ENCODE data around the gene TAF3. TPM values are rescaled to one million over a fixed set of nuclear protein-coding genes. Genes with fewer than 3 reads are reported as not detected.

TAF3 gene
- total and polyA plus RNA-seq, 12 donors: 3.6 to 14.9 (median 11.0) TPM

DNA sequence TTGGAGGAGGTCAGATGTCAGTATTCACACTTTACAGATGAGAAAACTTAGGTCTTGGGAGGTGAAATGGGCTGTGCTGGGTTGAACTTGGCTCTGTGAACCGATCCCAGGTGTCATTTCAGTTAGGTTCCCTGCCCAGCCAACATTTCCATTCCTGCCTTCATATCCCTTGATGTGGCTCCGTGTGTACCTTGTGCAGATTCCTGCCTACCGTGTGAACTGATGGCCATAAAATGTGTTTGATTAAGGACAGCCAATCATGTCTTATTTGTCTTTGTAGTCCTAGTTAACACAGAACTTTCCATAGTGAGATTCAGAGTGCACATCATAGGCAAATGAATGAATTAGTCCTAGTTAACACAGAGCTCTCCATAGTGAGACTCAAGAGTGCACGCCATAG is 135.1 kb downstream of the TAF3 start:
- Histone ChIP-seq H3K4me1 (peaks cover 0 to 14% (median 9%) of the 10 kb centered on the region in 9 donors), H3K27ac (no peak overlapping the region), H3K36me3 (no peaks in the 10 kb centered on the region), H3K4me3 (no peak overlapping the region), H3K27me3 (no peaks in the 10 kb centered on the region), H3K9me3 (peaks cover 0 to 11% (median 0%) of the 10 kb centered on the region in 11 donors)
- ATAC-seq (no peak), DNase-seq (no peak)
- WGBS, 2 donors: 94 to 95% methylated on average over 4 of the region's 4 CpGs
- TF ChIP-seq, protein P1, sequence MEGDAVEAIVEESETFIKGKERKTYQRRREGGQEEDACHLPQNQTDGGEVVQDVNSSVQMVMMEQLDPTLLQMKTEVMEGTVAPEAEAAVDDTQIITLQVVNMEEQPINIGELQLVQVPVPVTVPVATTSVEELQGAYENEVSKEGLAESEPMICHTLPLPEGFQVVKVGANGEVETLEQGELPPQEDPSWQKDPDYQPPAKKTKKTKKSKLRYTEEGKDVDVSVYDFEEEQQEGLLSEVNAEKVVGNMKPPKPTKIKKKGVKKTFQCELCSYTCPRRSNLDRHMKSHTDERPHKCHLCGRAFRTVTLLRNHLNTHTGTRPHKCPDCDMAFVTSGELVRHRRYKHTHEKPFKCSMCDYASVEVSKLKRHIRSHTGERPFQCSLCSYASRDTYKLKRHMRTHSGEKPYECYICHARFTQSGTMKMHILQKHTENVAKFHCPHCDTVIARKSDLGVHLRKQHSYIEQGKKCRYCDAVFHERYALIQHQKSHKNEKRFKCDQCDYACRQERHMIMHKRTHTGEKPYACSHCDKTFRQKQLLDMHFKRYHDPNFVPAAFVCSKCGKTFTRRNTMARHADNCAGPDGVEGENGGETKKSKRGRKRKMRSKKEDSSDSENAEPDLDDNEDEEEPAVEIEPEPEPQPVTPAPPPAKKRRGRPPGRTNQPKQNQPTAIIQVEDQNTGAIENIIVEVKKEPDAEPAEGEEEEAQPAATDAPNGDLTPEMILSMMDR (IDR thresholded peaks at IDR 0.05): no peak
- intact Hi-C loops (cut with DNase I): no loop called here

DNA sequence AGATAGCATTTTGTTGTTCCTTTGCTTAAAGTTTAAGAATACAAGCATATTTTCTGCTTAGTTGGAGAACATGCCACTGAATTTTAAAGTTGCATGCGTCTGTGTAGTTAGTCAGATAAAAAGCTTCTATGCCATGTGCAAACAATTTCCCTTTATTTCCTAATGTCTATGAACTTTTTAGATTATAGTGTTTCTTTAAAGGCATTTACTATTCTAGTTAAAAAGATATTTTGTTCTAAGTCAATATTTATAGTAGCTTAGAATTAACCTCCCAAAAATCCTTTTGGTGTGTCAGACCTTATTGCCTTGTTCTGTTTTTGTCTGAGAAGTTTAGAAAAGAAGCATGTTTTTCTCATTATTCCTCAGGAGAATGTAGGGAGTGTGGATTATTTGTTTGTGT is 137.1 kb downstream of the TAF3 start:
- DNase-seq: no peak
- TF ChIP-seq, protein P1 (IDR thresholded peaks at IDR 0.05): no peak
- no peaks in the 10 kb centered on the region for H3K36me3 ChIP-seq
- no peak overlapping the region for H3K27ac ChIP-seq
- H3K4me1 ChIP-seq: peaks cover 0 to 14% (median 9%) of the 10 kb centered on the region in 9 donors
- no peak for ATAC-seq
- WGBS, 2 donors: 76 to 89% methylated on average over 1 of the region's 1 CpG
- H3K4me3 ChIP-seq: no peak overlapping the region
- intact Hi-C loops (cut with DNase I): no loop called here
- H3K27me3 ChIP-seq: no peaks in the 10 kb centered on the region
- peaks cover 0 to 10% (median 0%) of the 10 kb centered on the region in 11 donors for H3K9me3 ChIP-seq

DNA sequence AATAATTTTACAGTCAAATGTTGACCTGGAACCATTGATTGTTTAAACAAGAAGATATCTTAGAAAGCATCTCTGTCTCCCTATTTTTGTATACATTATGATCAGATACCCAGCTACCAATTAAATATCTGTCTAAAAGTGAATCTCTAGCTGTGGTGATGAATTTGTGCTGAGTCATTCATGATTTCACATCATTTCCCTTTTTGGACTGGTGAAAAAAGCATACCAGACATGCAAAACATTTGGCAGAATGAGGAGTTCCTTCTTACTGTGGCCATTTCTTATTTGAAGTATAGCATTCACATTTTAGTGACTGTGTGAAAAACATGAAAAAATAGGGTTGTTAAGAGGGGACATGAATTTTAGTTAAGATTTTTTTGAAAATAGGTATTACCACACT is 138.2 kb downstream of the TAF3 start:
- H3K27ac ChIP-seq: peak overlapping the region in 1 of 10 donors; percentile 7
- peaks cover 0 to 14% (median 9%) of the 10 kb centered on the region in 9 donors for H3K4me1 ChIP-seq
- no peaks in the 10 kb centered on the region for H3K27me3 ChIP-seq
- TF ChIP-seq, protein P1 (IDR thresholded peaks at IDR 0.05): no peak
- H3K4me3 ChIP-seq: no peak overlapping the region
- H3K36me3 ChIP-seq: no peaks in the 10 kb centered on the region
- DNase-seq (no peak), ATAC-seq (no peak)
- no peaks in the 10 kb centered on the region for H3K9me3 ChIP-seq
- intact Hi-C loops (cut with DNase I): no loop called here

DNA sequence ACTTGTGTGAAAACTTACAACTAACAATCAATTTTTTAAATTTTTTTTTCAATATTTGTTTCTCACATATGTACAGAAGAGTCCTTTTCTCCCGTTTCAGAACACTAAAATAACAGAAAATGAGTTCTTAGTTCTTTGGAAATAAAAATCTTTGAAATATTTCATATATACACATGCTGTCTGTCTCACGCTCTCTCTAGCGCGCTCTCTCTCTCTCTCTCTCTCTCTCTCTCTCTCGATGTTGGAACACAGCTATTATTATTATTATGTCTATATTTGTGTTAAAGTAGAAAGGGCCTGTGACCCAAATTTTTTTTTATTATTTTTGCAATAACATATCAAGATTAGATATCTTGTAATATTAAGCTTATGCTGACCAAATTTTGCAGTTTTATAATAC is 139.3 kb downstream of the TAF3 start:
- H3K4me3 ChIP-seq: no peak overlapping the region
- WGBS, 2 donors: 77 to 91% methylated on average over 5 of the region's 5 CpGs
- TF ChIP-seq, protein P1 (IDR thresholded peaks at IDR 0.05): no peak
- no peaks in the 10 kb centered on the region for H3K9me3 ChIP-seq
- no peak overlapping the region for H3K27ac ChIP-seq
- no peak for ATAC-seq
- no peaks in the 10 kb centered on the region for H3K36me3 ChIP-seq
- H3K27me3 ChIP-seq: no peaks in the 10 kb centered on the region
- intact Hi-C loops (cut with DNase I): no loop called here
- H3K4me1 ChIP-seq: peaks cover 0 to 14% (median 9%) of the 10 kb centered on the region in 9 donors
- DNase-seq: no peak

Data from heart right ventricle (tissue), 16 donors.